K562 (cell line): ENCODE measurements around the gene SERTAD1. TPM values are rescaled to one million over a fixed set of nuclear protein-coding genes. Genes with fewer than 3 reads are reported as not detected.
A peak's percentile ranks its signal among the peaks of the same experiment; 100 is the strongest.

Experiments used
- CC2D1A ChIP-seq: fragments of 450-650 bp; IDR thresholded peaks from 2 replicates; pipeline ENCODE4 v1.6.1; 2017; ENCODE audit warnings: mild to moderate bottlenecking
- ETV6 ChIP-seq, 3 experiments: fragments of 150-350 bp in 1 of 3; sonication (generic) in 1 of 3; formaldehyde crosslinking in 1 of 3; IDR thresholded peaks; 2 replicates each; pipeline versions ENCODE4 v1.6.1 to v1.8.0; 2014 to 2022; ENCODE audit warnings: borderline replicate concordance in 2 of 3, low read depth in 2 of 3, antibody characterized with exemption in 1 of 3, low read length in 1 of 3, mild to moderate bottlenecking in 1 of 3, missing genetic modification reagents in 1 of 3
- KAT2B ChIP-seq: IDR thresholded peaks from one replicate; pipeline ENCODE4 v1.6.1; 2012; ENCODE audit warnings: low read depth, mild to moderate bottlenecking, control low read depth, inconsistent platforms, low read length, moderate library complexity
- KLF10 ChIP-seq: fragments of 250-450 bp; sonication (Bioruptor Pico); IDR thresholded peaks from 2 replicates; pipeline ENCODE4 v1.6.1; 2021; ENCODE audit warnings: matching md5 sums
- MAFG ChIP-seq: fragments of 450-650 bp; conservative IDR thresholded peaks from 2 replicates; pipeline ENCODE4 v1.6.1; 2016; ENCODE audit warnings: missing genetic modification characterization, missing compliant biosample characterization
- MCM3 ChIP-seq: fragments of 450-650 bp; IDR thresholded peaks from 2 replicates; pipeline ENCODE4 v1.6.1; 2016
- SMARCE1 ChIP-seq: fragments of 450-650 bp; IDR thresholded peaks from 2 replicates; pipeline ENCODE4 v1.7.1; 2016; ENCODE audit warnings: mild to moderate bottlenecking
- SREBF2 ChIP-seq: sonication (generic); formaldehyde crosslinking; IDR thresholded peaks from 2 replicates; pipeline ENCODE4 v1.4.0; 2020; ENCODE audit warnings: mild to moderate bottlenecking, missing genetic modification reagents
- TEAD4 ChIP-seq, 2 experiments: sonication (generic) in 1 of 2; formaldehyde crosslinking in 1 of 2; IDR thresholded peaks; 2 replicates each; pipeline versions ENCODE4 v1.6.1 to v1.8.0; 2012 to 2022; ENCODE audit warnings: borderline replicate concordance in 1 of 2, inconsistent platforms in 1 of 2, low read length in 1 of 2, mild to moderate bottlenecking in 1 of 2, missing genetic modification reagents in 1 of 2
- ZBTB33 ChIP-seq: sonication (generic); formaldehyde crosslinking; IDR thresholded peaks from 2 replicates; pipeline ENCODE4 v1.8.1; 2023; ENCODE audit warnings: mild to moderate bottlenecking, missing genetic modification reagents
- ZNF121 ChIP-seq: sonication (generic); formaldehyde crosslinking; conservative IDR thresholded peaks from 2 replicates; pipeline ENCODE4 v1.8.0; 2022; ENCODE audit warnings: missing genetic modification reagents
- ZNF134 ChIP-seq: fragments of 250-450 bp; sonication (Bioruptor Pico); conservative IDR thresholded peaks from 2 replicates; pipeline ENCODE4 v1.4.0; 2020
- ZNF175 ChIP-seq: fragments of 200-800 bp; sonication (Bioruptor generic); IDR thresholded peaks from 2 replicates; pipeline ENCODE4 v1.6.1; 2016; ENCODE audit warnings: low read depth, mild to moderate bottlenecking, missing genetic modification characterization, missing compliant biosample characterization
- ZNF511 ChIP-seq: sonication (generic); formaldehyde crosslinking; IDR thresholded peaks from 2 replicates; pipeline ENCODE4 v1.8.0; 2022; ENCODE audit warnings: mild to moderate bottlenecking, missing genetic modification reagents
- ZNF551 ChIP-seq: fragments of 250-450 bp; sonication (Bioruptor Pico); IDR thresholded peaks from 2 replicates; pipeline ENCODE4 v1.5.0; 2021; ENCODE audit warnings: mild to moderate bottlenecking, moderate library complexity
- polyA plus RNA-seq, 8 experiments: library from polyadenylated mRNA; depleted of rRNA in 4 of 8; stranded (reverse) in 5 of 8; unstranded in 3 of 8; fragments of >200 nt; fragmentation: Nextera tagmentation in 2 of 8; fragmentation: Illumina TruSeq in 1 of 8; extraction: Ambion mirVana in 2 of 8; extraction: Trizol in 1 of 8; gene quantifications; 2 replicates each; pipeline versions ENCODE4 v1.2.1 to v1.2.3, GENCODE V29; 2011 to 2014; ENCODE audit warnings: inconsistent platforms in 1 of 8, missing spikeins in 1 of 8
- total RNA-seq, 7 experiments: library from RNA; depleted of rRNA in 6 of 7; stranded (reverse); fragments of >200 nt in 6 of 7; fragmentation: Illumina TruSeq in 2 of 7; extraction: Trizol in 2 of 7; gene quantifications; 2 replicates each; pipeline versions ENCODE4 v1.2.1 to v1.2.3, GENCODE V29; 2011 to 2021; ENCODE audit warnings: low replicate concordance in 1 of 7
- TF ChIP-seq, protein P1 (sequence below): sonication (generic); formaldehyde crosslinking; IDR thresholded peaks from 2 replicates; pipeline ENCODE4 v1.8.1; 2023; ENCODE audit warnings: mild to moderate bottlenecking, missing genetic modification reagents
- TF ChIP-seq, protein P2 (sequence below): sonication (generic); formaldehyde crosslinking; IDR thresholded peaks from 2 replicates; pipeline ENCODE4 v1.8.0; 2023; ENCODE audit warnings: mild to moderate bottlenecking, missing genetic modification reagents

The SERTAD1 gene
- total and polyA plus RNA-seq, 9 of the 15 experiments (the other 6 are each of a cell fraction or from before 2014, with no cell fraction given), result 0.15 to 8.7 (median 4.9) TPM

DNA sequence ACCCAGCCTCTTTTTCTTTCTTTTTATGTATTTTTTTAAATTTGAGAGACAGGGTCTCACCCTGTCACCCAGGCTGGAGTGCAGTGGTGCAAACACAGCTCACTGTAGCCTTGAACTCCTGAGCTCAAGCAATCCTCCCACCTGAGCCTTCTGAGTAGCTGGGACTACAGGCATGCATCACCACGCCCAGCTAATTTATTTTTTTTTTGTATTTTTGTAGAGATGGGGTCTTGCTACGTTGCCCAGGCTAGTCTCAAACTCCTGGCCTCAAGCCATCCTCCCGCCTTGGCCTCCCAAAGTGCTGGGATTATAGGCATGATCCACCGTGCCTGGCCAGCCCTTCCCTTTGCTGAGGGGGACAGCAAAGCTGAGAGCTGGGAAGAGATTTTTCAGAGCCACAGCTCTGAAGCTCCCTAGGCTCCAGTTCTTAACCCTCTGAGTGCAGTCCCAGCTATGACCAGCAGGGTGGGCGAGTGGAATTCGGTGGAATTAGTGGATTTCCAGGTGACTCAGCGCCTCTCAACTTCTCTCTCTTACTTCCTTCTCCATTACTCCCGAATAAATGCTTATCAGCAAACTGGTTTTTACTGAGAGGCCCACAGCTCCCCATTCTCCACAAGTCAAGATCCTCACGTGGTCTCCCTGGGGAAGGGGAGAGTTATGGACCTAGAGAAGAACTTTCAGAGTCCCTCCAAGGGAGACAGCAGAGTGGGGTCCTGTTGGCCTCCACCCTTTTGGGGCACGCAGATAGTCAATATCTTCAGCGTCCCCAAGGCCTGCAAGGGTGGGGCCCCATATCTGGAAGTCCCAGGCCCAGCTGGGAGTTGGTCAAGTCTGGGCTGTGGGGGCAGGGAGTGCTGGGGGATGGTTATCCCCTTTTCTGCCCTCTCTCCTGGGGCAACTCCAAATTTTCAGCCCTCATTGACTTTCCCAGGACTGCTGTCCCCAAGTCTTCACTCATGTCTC is 38.5 kb upstream of the SERTAD1 start (continued):
- TF ChIP-seq CC2D1A, result peak; percentile 95; the same call in 1 of the 2 replicates
- no peak for TF ChIP-seq ZBTB33 (CRISPR knock-in tag)
- TF ChIP-seq ZNF134, result no peak
- TF ChIP-seq KLF10, result no peak
- no peak for TF ChIP-seq ZNF551 (CRISPR knock-in tag)
- TF ChIP-seq, protein P1, sequence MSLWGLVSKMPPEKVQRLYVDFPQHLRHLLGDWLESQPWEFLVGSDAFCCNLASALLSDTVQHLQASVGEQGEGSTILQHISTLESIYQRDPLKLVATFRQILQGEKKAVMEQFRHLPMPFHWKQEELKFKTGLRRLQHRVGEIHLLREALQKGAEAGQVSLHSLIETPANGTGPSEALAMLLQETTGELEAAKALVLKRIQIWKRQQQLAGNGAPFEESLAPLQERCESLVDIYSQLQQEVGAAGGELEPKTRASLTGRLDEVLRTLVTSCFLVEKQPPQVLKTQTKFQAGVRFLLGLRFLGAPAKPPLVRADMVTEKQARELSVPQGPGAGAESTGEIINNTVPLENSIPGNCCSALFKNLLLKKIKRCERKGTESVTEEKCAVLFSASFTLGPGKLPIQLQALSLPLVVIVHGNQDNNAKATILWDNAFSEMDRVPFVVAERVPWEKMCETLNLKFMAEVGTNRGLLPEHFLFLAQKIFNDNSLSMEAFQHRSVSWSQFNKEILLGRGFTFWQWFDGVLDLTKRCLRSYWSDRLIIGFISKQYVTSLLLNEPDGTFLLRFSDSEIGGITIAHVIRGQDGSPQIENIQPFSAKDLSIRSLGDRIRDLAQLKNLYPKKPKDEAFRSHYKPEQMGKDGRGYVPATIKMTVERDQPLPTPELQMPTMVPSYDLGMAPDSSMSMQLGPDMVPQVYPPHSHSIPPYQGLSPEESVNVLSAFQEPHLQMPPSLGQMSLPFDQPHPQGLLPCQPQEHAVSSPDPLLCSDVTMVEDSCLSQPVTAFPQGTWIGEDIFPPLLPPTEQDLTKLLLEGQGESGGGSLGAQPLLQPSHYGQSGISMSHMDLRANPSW (CRISPR knock-in tag), result peak; percentile 43; the same call in 1 of the 2 replicates
- TF ChIP-seq ZNF175 (CRISPR knock-in tag), result 0 out of 2 replicates have a peak, but pooled peaks have one; percentile 4
- peak; percentile 94 for TF ChIP-seq TEAD4 (IDR thresholded peaks at IDR 0.05; ENCODE audit: low read length)
- no peak for TF ChIP-seq TEAD4 (CRISPR knock-in tag; IDR thresholded peaks at IDR 0.05; ENCODE audit: borderline replicate concordance)
- TF ChIP-seq KAT2B, result no peak
- TF ChIP-seq SMARCE1, result peak; percentile 88
- TF ChIP-seq ZNF511 (CRISPR knock-in tag), result no peak
- TF ChIP-seq ZNF121, result peak; percentile 100
- no peak for TF ChIP-seq MCM3
- TF ChIP-seq MAFG, result peak; percentile 96
- no peak for TF ChIP-seq SREBF2 (CRISPR knock-in tag)
- TF ChIP-seq ETV6 (IDR thresholded peaks at IDR 0.05; ENCODE audit: borderline replicate concordance in 1 of 2, low read depth in 2 of 2, low read length in 1 of 2), result peak in 1 of 2 experiments; percentile 55; a peak in 1 of 4 replicates
- TF ChIP-seq ETV6 (CRISPR knock-in tag; IDR thresholded peaks at IDR 0.05; ENCODE audit: borderline replicate concordance), result no peak
- TF ChIP-seq, protein P2, sequence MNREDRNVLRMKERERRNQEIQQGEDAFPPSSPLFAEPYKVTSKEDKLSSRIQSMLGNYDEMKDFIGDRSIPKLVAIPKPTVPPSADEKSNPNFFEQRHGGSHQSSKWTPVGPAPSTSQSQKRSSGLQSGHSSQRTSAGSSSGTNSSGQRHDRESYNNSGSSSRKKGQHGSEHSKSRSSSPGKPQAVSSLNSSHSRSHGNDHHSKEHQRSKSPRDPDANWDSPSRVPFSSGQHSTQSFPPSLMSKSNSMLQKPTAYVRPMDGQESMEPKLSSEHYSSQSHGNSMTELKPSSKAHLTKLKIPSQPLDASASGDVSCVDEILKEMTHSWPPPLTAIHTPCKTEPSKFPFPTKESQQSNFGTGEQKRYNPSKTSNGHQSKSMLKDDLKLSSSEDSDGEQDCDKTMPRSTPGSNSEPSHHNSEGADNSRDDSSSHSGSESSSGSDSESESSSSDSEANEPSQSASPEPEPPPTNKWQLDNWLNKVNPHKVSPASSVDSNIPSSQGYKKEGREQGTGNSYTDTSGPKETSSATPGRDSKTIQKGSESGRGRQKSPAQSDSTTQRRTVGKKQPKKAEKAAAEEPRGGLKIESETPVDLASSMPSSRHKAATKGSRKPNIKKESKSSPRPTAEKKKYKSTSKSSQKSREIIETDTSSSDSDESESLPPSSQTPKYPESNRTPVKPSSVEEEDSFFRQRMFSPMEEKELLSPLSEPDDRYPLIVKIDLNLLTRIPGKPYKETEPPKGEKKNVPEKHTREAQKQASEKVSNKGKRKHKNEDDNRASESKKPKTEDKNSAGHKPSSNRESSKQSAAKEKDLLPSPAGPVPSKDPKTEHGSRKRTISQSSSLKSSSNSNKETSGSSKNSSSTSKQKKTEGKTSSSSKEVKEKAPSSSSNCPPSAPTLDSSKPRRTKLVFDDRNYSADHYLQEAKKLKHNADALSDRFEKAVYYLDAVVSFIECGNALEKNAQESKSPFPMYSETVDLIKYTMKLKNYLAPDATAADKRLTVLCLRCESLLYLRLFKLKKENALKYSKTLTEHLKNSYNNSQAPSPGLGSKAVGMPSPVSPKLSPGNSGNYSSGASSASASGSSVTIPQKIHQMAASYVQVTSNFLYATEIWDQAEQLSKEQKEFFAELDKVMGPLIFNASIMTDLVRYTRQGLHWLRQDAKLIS (CRISPR knock-in tag), result no peak
